Measurements from ENCODE around the gene MIEF2.

DNA sequence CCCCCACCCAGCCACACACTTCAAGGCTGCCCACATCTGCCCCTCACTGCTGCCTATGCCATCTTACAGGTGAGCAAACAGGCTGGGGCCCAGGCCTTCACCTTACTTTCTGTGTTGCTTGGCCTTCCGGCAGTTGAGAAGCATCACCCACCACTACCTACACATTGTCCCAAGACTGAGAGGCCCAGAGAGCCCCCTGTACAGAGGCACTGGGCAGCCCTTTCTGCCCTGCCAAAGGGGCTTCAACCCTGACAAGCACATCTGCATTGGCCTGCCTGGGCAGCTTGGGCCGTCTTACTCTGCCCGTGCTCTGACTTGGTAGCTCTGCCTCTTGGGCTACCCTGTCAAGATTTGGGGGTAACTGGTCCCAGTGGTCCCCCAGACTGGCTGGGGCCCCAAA is 1.2 kb downstream of the MIEF2 start:
- TF ChIP-seq POLR2A (IDR thresholded peaks at IDR 0.05) (no peak), POLR2AphosphoS5 (IDR thresholded peaks at IDR 0.05) (no peak), EP300 (IDR thresholded peaks at IDR 0.05) (no peak)
- TF ChIP-seq, protein P1, sequence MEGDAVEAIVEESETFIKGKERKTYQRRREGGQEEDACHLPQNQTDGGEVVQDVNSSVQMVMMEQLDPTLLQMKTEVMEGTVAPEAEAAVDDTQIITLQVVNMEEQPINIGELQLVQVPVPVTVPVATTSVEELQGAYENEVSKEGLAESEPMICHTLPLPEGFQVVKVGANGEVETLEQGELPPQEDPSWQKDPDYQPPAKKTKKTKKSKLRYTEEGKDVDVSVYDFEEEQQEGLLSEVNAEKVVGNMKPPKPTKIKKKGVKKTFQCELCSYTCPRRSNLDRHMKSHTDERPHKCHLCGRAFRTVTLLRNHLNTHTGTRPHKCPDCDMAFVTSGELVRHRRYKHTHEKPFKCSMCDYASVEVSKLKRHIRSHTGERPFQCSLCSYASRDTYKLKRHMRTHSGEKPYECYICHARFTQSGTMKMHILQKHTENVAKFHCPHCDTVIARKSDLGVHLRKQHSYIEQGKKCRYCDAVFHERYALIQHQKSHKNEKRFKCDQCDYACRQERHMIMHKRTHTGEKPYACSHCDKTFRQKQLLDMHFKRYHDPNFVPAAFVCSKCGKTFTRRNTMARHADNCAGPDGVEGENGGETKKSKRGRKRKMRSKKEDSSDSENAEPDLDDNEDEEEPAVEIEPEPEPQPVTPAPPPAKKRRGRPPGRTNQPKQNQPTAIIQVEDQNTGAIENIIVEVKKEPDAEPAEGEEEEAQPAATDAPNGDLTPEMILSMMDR (IDR thresholded peaks at IDR 0.05) = no peak
